K562 (cell line): Measurements from ENCODE around the gene LRIF1. TPM values are rescaled to one million over a fixed set of nuclear protein-coding genes. Genes with fewer than 3 reads are reported as not detected.
"Not testable (repeated sequence)": the region's sequence is repeated elsewhere in the genome, so short reads cannot be mapped to it uniquely, and the experiment has no call there.

Source experiments
- ATAC-seq: fragments of 200-7000 bp; cut with Tn5 transposase; 3 replicates; pipeline ENCODE4 v1.9.1; 2020; ENCODE audit warnings: moderate library complexity
- BruUV-seq: library from RNA; stranded (reverse); fragments of 400-500 nt; replicated peaks from 2 replicates; lab custom pipeline; 2021; lab: Mats Ljungman, UMichigan
- CTCF ChIA-PET: fragments of 300-600 bp; formaldehyde crosslinking; extraction: SDS; loops from one replicate; lab custom pipeline; 2021; ENCODE audit warnings: low intra/inter-chr PET ratio; lab: Yijun Ruan, JAX
- POLR2A ChIA-PET: fragments of 300-600, 350-650 bp; sonication (Branson Sonifier 250); formaldehyde crosslinking; extraction: SDS; loops from one replicate; lab custom pipeline; 2021; ENCODE audit warnings: antibody characterized with exemption, inconsistent platforms; lab: Yijun Ruan, JAX
- DNase-seq, 4 experiments: peaks; one replicate each; pipeline versions ENCODE4 v3.0.0 to v3.0.0-alpha.2; 2011 to 2018; ENCODE audit warnings: low spot score in 3 of 4, mixed read lengths in 3 of 4; ENCODE audit errors: extremely low read depth in 1 of 4
- FAIRE-seq: peaks from 2 replicates; lab custom pipeline; 2011; peaks lifted over from hg19 to GRCh38; lab: Jason Lieb, UNC
- H2AFZ ChIP-seq: 2 replicates; pipeline ENCODE4 v1.6.0; 2011; ENCODE audit warnings: low read depth, low read length, control low read depth, inconsistent platforms
- H3K27ac ChIP-seq: fragments of 200-600 bp; 3 replicates; pipeline ENCODE4 v1.8.0; 2011; ENCODE audit warnings: low read depth, mild to moderate bottlenecking, control low read depth, inconsistent platforms, low read length, moderate library complexity, mixed read lengths; ENCODE audit errors: extremely low read depth
- H3K27me3 ChIP-seq, 2 experiments: fragments of 300-600 bp in 1 of 2; 2 replicates in 1 of 2; 3 replicates in 1 of 2; pipeline versions ENCODE4 v1.6.0 to v1.8.0; 2011; ENCODE audit warnings: inconsistent platforms in 2 of 2, low read length in 2 of 2, mild to moderate bottlenecking in 1 of 2, mixed read lengths in 1 of 2, moderate library complexity in 1 of 2; ENCODE audit not compliant: control insufficient read depth in 2 of 2, insufficient read depth in 2 of 2
- H3K36me3 ChIP-seq: fragments of 300-600 bp; 3 replicates; pipeline ENCODE4 v1.8.0; 2011; ENCODE audit warnings: mild to moderate bottlenecking, low read length, inconsistent platforms; ENCODE audit not compliant: control insufficient read depth, insufficient read depth
- H3K4me1 ChIP-seq, 2 experiments: fragments of 200-600 bp in 1 of 2; replicated peaks in 1 of 2; 2 replicates in 1 of 2; 3 replicates in 1 of 2; pipeline versions ENCODE4 v1.5.1 to v1.8.0; 2011; ENCODE audit warnings: inconsistent platforms in 2 of 2, low read length in 2 of 2, mild to moderate bottlenecking in 1 of 2, mixed read lengths in 1 of 2, moderate library complexity in 1 of 2; ENCODE audit not compliant: control insufficient read depth in 2 of 2, insufficient read depth in 2 of 2
- H3K4me2 ChIP-seq: 2 replicates; pipeline ENCODE4 v1.6.1; 2011; ENCODE audit warnings: low read length, control low read depth, inconsistent platforms, mixed read lengths; ENCODE audit not compliant: insufficient read depth
- H3K4me3 ChIP-seq: fragments of 200-600 bp; sonication (generic), shearing (Covaris generic); 2 replicates; pipeline ENCODE4 v1.5.1; 2016; ENCODE audit warnings: control low read depth, inconsistent platforms
- H3K79me2 ChIP-seq: fragments of 200-600 bp; 3 replicates; pipeline ENCODE4 v1.8.0; 2011; ENCODE audit warnings: low read length, inconsistent platforms; ENCODE audit not compliant: control insufficient read depth, insufficient read depth
- H3K9ac ChIP-seq, 2 experiments: 2 replicates each; pipeline versions ENCODE4 v1.6.0 to v1.6.1; 2011; ENCODE audit warnings: low read depth in 2 of 2, low read length in 2 of 2, control low read depth in 1 of 2, inconsistent platforms in 1 of 2, mild to moderate bottlenecking in 1 of 2, mixed read lengths in 1 of 2; ENCODE audit not compliant: insufficient read depth in 1 of 2
- H3K9me1 ChIP-seq: one replicate; pipeline ENCODE4 v1.6.0; 2011; ENCODE audit warnings: inconsistent platforms, mild to moderate bottlenecking, low read length, moderate library complexity; ENCODE audit not compliant: control insufficient read depth, insufficient read depth
- H3K9me3 ChIP-seq: replicated peaks from 2 replicates; pipeline ENCODE4 v1.5.1; 2011; ENCODE audit warnings: low read depth, low read length, inconsistent platforms; ENCODE audit not compliant: control insufficient read depth, insufficient read depth
- H4K20me1 ChIP-seq: replicated peaks from 2 replicates; pipeline ENCODE4 v1.6.1; 2011; ENCODE audit warnings: low read length, inconsistent platforms, mixed read lengths; ENCODE audit not compliant: control insufficient read depth, insufficient read depth
- ATF1 ChIP-seq, 2 experiments: fragments of 450-650 bp in 1 of 2; IDR thresholded peaks; 2 replicates each; pipeline ENCODE4 v1.6.1; 2016; ENCODE audit warnings: missing compliant biosample characterization in 1 of 2, missing genetic modification characterization in 1 of 2
- DACH1 ChIP-seq: fragments of 450-650 bp; IDR thresholded peaks from 2 replicates; pipeline ENCODE4 v1.6.1; 2018; ENCODE audit not compliant: partially characterized antibody
- RAD21 ChIP-seq, 2 experiments: fragments of 250-450 bp in 1 of 2; fragments of 450-650 bp in 1 of 2; sonication (Bioruptor Pico) in 1 of 2; formaldehyde crosslinking in 1 of 2; IDR thresholded peaks in 1 of 2; conservative IDR thresholded peaks in 1 of 2; 2 replicates each; pipeline versions ENCODE4 v1.4.0 to v1.8.0; 2020 to 2022; ENCODE audit warnings: mild to moderate bottlenecking in 2 of 2, moderate library complexity in 1 of 2
- SMC3 ChIP-seq: conservative IDR thresholded peaks from 2 replicates; pipeline ENCODE4 v1.6.1; 2011; ENCODE audit warnings: low read depth, low read length, improper control_type of control experiment; ENCODE audit not compliant: insufficient read depth
- WGBS: fragments of 100-300 bp; shearing (Covaris generic); methylation state at CpG from one replicate; pipeline ENCODE4 v1.1.6; 2016; ENCODE audit warnings: low coverage, mixed read lengths; ENCODE audit not compliant: insufficient coverage; ENCODE audit errors: missing lambda C conversion rate; 5-methylcytosine and 5-hydroxymethylcytosine counted together
- in situ Hi-C: fragments of 300-500 bp; cut with MboI; formaldehyde crosslinking; loops from 4 replicates; pipeline ENCODE4 v1.15.0; 2018; ENCODE audit warnings: inconsistent platforms, mixed read lengths
- intact Hi-C: fragments of 100-400 bp; cut with micrococcal nuclease; formaldehyde crosslinking; loops from 2 replicates; pipeline ENCODE4 v1.14.2; 2022
- polyA plus RNA-seq, 8 experiments: library from polyadenylated mRNA; depleted of rRNA in 4 of 8; stranded (reverse) in 5 of 8; unstranded in 3 of 8; fragments of >200 nt; fragmentation: Nextera tagmentation in 2 of 8; fragmentation: Illumina TruSeq in 1 of 8; extraction: Ambion mirVana in 2 of 8; extraction: Trizol in 1 of 8; gene quantifications; 2 replicates each; pipeline versions ENCODE4 v1.2.1 to v1.2.3, GENCODE V29; 2011 to 2014; ENCODE audit warnings: inconsistent platforms in 1 of 8, missing spikeins in 1 of 8
- total RNA-seq, 7 experiments: library from RNA; depleted of rRNA in 6 of 7; stranded (reverse); fragments of >200 nt in 6 of 7; fragmentation: Illumina TruSeq in 2 of 7; extraction: Trizol in 2 of 7; gene quantifications; 2 replicates each; pipeline versions ENCODE4 v1.2.1 to v1.2.3, GENCODE V29; 2011 to 2021; ENCODE audit warnings: low replicate concordance in 1 of 7
- TF ChIP-seq, protein P1 (sequence below), 2 experiments: fragments of 450-650 bp; formaldehyde crosslinking in 1 of 2; IDR thresholded peaks; 2 replicates each; pipeline versions ENCODE4 v1.4.0 to v1.6.1; 2014 to 2020; ENCODE audit warnings: mild to moderate bottlenecking in 2 of 2, borderline replicate concordance in 1 of 2, low read depth in 1 of 2
- TF ChIP-seq, protein P2 (sequence below), 3 experiments: IDR thresholded peaks in 2 of 3; conservative IDR thresholded peaks in 1 of 3; 2 replicates each; pipeline ENCODE4 v1.5.1; 2011 to 2012; ENCODE audit warnings: low read length in 3 of 3, mild to moderate bottlenecking in 3 of 3, control low read depth in 2 of 3, improper control_type of control experiment in 1 of 3, inconsistent platforms in 1 of 3, low read depth in 1 of 3, mixed read lengths in 1 of 3, moderate library complexity in 1 of 3; ENCODE audit not compliant: insufficient read depth in 2 of 3
- TF ChIP-seq, protein P3 (sequence below): sonication (generic); formaldehyde crosslinking; IDR thresholded peaks from 2 replicates; pipeline ENCODE4 v1.8.0; 2022; ENCODE audit warnings: missing genetic modification reagents, mild to moderate bottlenecking, moderate library complexity, borderline replicate concordance

The LRIF1 gene
- total and polyA plus RNA-seq, 9 of the 15 experiments (the other 6 are each of a cell fraction or from before 2014, with no cell fraction given), result 35.6 to 88.8 (median 74.1) TPM

DNA sequence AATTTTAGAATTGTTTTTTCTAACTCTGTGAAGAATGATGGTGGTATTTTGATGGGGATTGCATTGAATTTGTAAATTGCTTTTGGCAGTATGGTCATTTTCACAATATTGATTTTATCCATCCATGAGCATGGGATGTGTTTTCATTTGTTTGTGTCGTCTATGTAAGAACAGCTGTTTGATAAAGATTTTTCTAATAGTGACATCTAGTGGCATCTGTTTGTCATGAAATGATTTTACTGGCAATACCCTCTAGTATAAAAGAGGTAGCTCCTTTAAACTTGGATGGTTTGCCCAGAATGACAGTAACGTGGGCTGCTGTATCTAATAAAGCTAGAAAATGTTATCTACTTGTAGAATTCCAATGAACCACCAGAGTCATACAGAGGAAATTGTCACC lies 28.6 kb upstream of the LRIF1 start:
- intact Hi-C loops (loop anchor here (1.0 to 5.0 kb wide), 3 partner anchors 209 to 375 kb away; no protein-coding TSS in a partner anchor), in situ Hi-C loops (loop anchor here (10.0 kb wide), 2 partner anchors 208 to 478 kb away; partner anchors contain the start of gene KCNA10)
- H2AFZ ChIP-seq; H3K4me1 ChIP-seq; H3K36me3 ChIP-seq; H3K27me3 ChIP-seq; H3K27ac ChIP-seq; H3K9ac ChIP-seq; H3K79me2 ChIP-seq; H3K4me3 ChIP-seq; H3K9me1 ChIP-seq; BruUV-seq; H4K20me1 ChIP-seq; FAIRE-seq; H3K4me2 ChIP-seq; H3K9me3 ChIP-seq; TF ChIP-seq ATF1 (CRISPR knock-in tag; IDR thresholded peaks at IDR 0.05): not testable (repeated sequence)
- WGBS, result 0% methylated on average over 2 of the region's 2 CpGs
- ChIA-PET CTCF (interaction anchor here (1.2 to 2.2 kb wide), 5 partner anchors 40 to 468 kb away, joined by 3 to 9 read pairs (median 3); no protein-coding TSS in a partner anchor), POLR2A (interaction anchor here (0.7 to 1.0 kb wide), 3 partner anchors 28 to 210 kb away, joined by 3 to 6 read pairs (median 3); no protein-coding TSS in a partner anchor)
- TF ChIP-seq, protein P1, sequence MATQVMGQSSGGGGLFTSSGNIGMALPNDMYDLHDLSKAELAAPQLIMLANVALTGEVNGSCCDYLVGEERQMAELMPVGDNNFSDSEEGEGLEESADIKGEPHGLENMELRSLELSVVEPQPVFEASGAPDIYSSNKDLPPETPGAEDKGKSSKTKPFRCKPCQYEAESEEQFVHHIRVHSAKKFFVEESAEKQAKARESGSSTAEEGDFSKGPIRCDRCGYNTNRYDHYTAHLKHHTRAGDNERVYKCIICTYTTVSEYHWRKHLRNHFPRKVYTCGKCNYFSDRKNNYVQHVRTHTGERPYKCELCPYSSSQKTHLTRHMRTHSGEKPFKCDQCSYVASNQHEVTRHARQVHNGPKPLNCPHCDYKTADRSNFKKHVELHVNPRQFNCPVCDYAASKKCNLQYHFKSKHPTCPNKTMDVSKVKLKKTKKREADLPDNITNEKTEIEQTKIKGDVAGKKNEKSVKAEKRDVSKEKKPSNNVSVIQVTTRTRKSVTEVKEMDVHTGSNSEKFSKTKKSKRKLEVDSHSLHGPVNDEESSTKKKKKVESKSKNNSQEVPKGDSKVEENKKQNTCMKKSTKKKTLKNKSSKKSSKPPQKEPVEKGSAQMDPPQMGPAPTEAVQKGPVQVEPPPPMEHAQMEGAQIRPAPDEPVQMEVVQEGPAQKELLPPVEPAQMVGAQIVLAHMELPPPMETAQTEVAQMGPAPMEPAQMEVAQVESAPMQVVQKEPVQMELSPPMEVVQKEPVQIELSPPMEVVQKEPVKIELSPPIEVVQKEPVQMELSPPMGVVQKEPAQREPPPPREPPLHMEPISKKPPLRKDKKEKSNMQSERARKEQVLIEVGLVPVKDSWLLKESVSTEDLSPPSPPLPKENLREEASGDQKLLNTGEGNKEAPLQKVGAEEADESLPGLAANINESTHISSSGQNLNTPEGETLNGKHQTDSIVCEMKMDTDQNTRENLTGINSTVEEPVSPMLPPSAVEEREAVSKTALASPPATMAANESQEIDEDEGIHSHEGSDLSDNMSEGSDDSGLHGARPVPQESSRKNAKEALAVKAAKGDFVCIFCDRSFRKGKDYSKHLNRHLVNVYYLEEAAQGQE (IDR thresholded peaks at IDR 0.05; ENCODE audit: borderline replicate concordance), result peak; percentile 65; the same call in 1 of the 2 replicates
- TF ChIP-seq, protein P1 (CRISPR knock-in tag; IDR thresholded peaks at IDR 0.05; ENCODE audit: low read depth), result not testable (repeated sequence)
- TF ChIP-seq, protein P2, sequence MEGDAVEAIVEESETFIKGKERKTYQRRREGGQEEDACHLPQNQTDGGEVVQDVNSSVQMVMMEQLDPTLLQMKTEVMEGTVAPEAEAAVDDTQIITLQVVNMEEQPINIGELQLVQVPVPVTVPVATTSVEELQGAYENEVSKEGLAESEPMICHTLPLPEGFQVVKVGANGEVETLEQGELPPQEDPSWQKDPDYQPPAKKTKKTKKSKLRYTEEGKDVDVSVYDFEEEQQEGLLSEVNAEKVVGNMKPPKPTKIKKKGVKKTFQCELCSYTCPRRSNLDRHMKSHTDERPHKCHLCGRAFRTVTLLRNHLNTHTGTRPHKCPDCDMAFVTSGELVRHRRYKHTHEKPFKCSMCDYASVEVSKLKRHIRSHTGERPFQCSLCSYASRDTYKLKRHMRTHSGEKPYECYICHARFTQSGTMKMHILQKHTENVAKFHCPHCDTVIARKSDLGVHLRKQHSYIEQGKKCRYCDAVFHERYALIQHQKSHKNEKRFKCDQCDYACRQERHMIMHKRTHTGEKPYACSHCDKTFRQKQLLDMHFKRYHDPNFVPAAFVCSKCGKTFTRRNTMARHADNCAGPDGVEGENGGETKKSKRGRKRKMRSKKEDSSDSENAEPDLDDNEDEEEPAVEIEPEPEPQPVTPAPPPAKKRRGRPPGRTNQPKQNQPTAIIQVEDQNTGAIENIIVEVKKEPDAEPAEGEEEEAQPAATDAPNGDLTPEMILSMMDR (IDR thresholded peaks at IDR 0.05 in 2 of 3, conservative IDR thresholded peaks at IDR 0.05 in 1 of 3; ENCODE audit: insufficient read depth in 2 of 3, low read depth in 1 of 3, low read length in 3 of 3), result peak in 2 of 3 experiments; percentile 27 to 64; a peak in 3 of 6 replicates
- TF ChIP-seq ATF1 (tag; IDR thresholded peaks at IDR 0.05), result peak; percentile 30; the same call in 1 of the 2 replicates
- peak; percentile 70 to 88 for TF ChIP-seq RAD21 (CRISPR knock-in tag; conservative IDR thresholded peaks at IDR 0.05 in 1 of 2, IDR thresholded peaks at IDR 0.05 in 1 of 2)
- TF ChIP-seq DACH1, result peak; percentile 98
- TF ChIP-seq, protein P3, sequence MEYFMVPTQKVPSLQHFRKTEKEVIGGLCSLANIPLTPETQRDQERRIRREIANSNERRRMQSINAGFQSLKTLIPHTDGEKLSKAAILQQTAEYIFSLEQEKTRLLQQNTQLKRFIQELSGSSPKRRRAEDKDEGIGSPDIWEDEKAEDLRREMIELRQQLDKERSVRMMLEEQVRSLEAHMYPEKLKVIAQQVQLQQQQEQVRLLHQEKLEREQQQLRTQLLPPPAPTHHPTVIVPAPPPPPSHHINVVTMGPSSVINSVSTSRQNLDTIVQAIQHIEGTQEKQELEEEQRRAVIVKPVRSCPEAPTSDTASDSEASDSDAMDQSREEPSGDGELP, result peak; percentile 36; the same call in 1 of the 2 replicates
- 0 out of 2 replicates have a peak, but pooled peaks have one; percentile 23 for TF ChIP-seq SMC3
- ATAC-seq (peak; percentile 76), DNase-seq (peak; percentile 38 to 43 (median 40))
